KMS-11 (cell line): ENCODE data around the gene GDF2.

Experiments
- H2AFZ ChIP-seq: fragments of 200-600 bp; sonication (generic); 2 replicates; pipeline ENCODE4 v1.6.1; 2016; ENCODE audit warnings: antibody characterized with exemption, mixed run types, low read depth
- H3K27ac ChIP-seq: fragments of 200-600 bp; sonication (generic); 2 replicates; pipeline ENCODE4 v1.6.1; 2016; ENCODE audit warnings: mild to moderate bottlenecking, mixed run types
- H3K27me3 ChIP-seq: fragments of 200-600 bp; sonication (generic); 2 replicates; pipeline ENCODE4 v1.6.1; 2017; ENCODE audit warnings: mild to moderate bottlenecking, low read depth, mixed run types, moderate library complexity; ENCODE audit not compliant: insufficient read depth
- H3K36me3 ChIP-seq: fragments of 200-600 bp; sonication (generic); 2 replicates; pipeline ENCODE4 v1.6.1; 2017; ENCODE audit warnings: mild to moderate bottlenecking, mixed run types; ENCODE audit not compliant: insufficient read depth
- H3K4me1 ChIP-seq: fragments of 200-600 bp; sonication (generic); 2 replicates; pipeline ENCODE4 v1.6.1; 2016; ENCODE audit warnings: mild to moderate bottlenecking, low read depth, mixed run types; ENCODE audit not compliant: poor library complexity, severe bottlenecking
- H3K4me2 ChIP-seq: fragments of 200-600 bp; sonication (generic); 2 replicates; pipeline ENCODE4 v1.7.0; 2016; ENCODE audit warnings: mild to moderate bottlenecking, mixed run types
- H3K4me3 ChIP-seq: fragments of 200-600 bp; sonication (generic); IDR thresholded peaks from 2 replicates; pipeline ENCODE4 v1.6.1; 2017; ENCODE audit warnings: low read depth, low read length, mixed read lengths; ENCODE audit not compliant: insufficient read depth
- H3K79me2 ChIP-seq: fragments of 200-600 bp; sonication (generic); 2 replicates; pipeline ENCODE4 v1.6.1; 2016; ENCODE audit warnings: low read depth, mixed run types; ENCODE audit not compliant: insufficient read depth
- H3K9ac ChIP-seq: fragments of 200-600 bp; sonication (generic); 2 replicates; pipeline ENCODE4 v1.6.1; 2016; ENCODE audit warnings: mild to moderate bottlenecking, mixed run types
- H4K20me1 ChIP-seq: fragments of 200-600 bp; sonication (generic); 2 replicates; pipeline ENCODE4 v1.6.1; 2016; ENCODE audit warnings: mild to moderate bottlenecking, mixed run types; ENCODE audit not compliant: insufficient read depth
- TF ChIP-seq, protein P1 (sequence below): fragments of 200-600 bp; sonication (generic); conservative IDR thresholded peaks from 2 replicates; pipeline ENCODE4 v1.6.1; 2017; ENCODE audit warnings: low read depth, mild to moderate bottlenecking, antibody characterized with exemption, low read length, moderate library complexity, mixed read lengths

GDF2 gene

DNA sequence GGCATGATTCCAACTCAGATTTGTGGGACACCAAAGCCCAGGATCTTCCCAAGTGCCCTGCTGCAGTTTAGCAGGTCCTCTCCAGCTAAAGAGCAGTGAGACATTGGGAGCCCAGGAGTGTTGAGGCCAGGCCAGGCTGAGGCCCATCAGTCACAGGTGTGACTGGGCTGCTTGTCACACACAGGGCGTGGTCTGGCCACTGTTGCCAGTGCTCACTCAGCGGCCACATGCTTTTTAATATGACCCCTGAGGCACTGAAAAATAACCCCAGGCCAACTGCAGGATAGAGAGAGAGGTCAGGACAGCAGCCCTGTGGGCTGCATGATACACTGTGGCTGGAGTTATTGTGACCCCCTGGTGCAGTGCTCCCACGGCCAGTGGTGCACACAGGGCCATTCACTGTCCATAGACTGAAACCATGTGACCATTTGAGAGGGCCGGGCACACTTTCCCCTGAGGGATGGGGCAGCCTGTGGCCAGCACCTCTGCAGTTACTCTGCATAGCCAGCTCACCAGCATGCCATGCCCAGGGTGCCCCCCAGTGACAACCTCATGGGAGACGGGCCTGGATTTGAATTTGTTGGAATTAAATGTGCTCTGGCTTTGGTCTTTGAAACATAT lies 4.2 kb downstream of the GDF2 start:
- Histone ChIP-seq H2AFZ (no peak overlapping the region), H3K27me3 (no peaks in the 10 kb centered on the region), H4K20me1 (no peaks in the 10 kb centered on the region), H3K4me2 (no peak overlapping the region), H3K4me3 (no peak overlapping the region), H3K9ac (no peak overlapping the region), H3K4me1 (no peaks in the 10 kb centered on the region), H3K36me3 (no peaks in the 10 kb centered on the region), H3K79me2 (no peaks in the 10 kb centered on the region), H3K27ac (no peak overlapping the region)
- TF ChIP-seq, protein P1, sequence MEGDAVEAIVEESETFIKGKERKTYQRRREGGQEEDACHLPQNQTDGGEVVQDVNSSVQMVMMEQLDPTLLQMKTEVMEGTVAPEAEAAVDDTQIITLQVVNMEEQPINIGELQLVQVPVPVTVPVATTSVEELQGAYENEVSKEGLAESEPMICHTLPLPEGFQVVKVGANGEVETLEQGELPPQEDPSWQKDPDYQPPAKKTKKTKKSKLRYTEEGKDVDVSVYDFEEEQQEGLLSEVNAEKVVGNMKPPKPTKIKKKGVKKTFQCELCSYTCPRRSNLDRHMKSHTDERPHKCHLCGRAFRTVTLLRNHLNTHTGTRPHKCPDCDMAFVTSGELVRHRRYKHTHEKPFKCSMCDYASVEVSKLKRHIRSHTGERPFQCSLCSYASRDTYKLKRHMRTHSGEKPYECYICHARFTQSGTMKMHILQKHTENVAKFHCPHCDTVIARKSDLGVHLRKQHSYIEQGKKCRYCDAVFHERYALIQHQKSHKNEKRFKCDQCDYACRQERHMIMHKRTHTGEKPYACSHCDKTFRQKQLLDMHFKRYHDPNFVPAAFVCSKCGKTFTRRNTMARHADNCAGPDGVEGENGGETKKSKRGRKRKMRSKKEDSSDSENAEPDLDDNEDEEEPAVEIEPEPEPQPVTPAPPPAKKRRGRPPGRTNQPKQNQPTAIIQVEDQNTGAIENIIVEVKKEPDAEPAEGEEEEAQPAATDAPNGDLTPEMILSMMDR = no peak

DNA sequence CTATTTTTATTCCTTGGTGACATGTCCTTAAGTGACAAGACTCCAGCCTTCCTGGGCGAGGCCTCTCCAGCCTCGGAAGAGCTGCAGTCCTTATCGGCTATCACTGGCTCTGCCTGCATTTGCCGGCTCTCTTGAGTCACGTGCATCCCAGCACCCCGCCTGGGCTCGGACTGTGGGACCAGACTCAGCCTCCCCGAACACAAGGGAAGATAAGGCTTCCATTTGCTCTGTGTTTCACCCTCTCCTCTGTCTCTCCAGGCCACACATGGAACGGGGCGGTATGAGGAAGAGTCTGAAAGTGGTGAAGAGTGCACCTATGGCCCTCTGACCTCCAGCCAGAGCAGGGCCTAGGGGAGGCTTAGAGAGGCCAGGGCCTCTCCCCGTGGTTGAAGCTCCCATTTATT lies 4.7 kb downstream of the GDF2 start:
- H3K36me3 ChIP-seq = no peaks in the 10 kb centered on the region
- no peak overlapping the region for H3K9ac ChIP-seq
- no peak overlapping the region for H3K4me2 ChIP-seq
- H3K4me1 ChIP-seq = no peaks in the 10 kb centered on the region
- TF ChIP-seq, protein P1 = no peak
- H4K20me1 ChIP-seq = no peaks in the 10 kb centered on the region
- H3K27me3 ChIP-seq = no peaks in the 10 kb centered on the region
- no peak overlapping the region for H3K4me3 ChIP-seq
- no peak overlapping the region for H2AFZ ChIP-seq
- no peak overlapping the region for H3K27ac ChIP-seq
- no peaks in the 10 kb centered on the region for H3K79me2 ChIP-seq

DNA sequence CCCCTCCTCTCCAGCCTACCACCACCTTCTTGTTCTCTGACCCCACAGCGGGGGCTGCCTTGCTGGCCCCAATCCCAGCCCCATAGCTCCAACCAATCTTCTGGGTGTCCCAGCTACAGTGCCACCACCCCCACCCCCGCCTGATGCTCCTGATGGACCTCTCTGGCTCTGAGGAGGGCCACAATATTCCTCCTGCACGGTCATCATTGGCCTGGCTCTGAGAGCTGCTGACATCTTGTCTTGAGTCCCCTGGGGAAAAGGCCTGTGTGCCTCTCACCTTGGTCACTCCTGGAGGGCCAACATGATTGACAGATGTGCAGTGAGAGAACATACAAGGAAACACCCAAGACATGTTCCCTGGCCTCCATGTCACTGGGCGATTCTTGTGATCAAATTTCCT lies 7.6 kb downstream of the GDF2 start:
- Histone ChIP-seq H3K27ac (no peak overlapping the region), H3K4me3 (no peak overlapping the region), H4K20me1 (no peaks in the 10 kb centered on the region), H3K9ac (no peak overlapping the region), H3K79me2 (no peaks in the 10 kb centered on the region), H3K4me1 (no peaks in the 10 kb centered on the region), H2AFZ (no peak overlapping the region), H3K36me3 (no peaks in the 10 kb centered on the region), H3K4me2 (no peak overlapping the region), H3K27me3 (no peaks in the 10 kb centered on the region)
- TF ChIP-seq, protein P1 = no peak

DNA sequence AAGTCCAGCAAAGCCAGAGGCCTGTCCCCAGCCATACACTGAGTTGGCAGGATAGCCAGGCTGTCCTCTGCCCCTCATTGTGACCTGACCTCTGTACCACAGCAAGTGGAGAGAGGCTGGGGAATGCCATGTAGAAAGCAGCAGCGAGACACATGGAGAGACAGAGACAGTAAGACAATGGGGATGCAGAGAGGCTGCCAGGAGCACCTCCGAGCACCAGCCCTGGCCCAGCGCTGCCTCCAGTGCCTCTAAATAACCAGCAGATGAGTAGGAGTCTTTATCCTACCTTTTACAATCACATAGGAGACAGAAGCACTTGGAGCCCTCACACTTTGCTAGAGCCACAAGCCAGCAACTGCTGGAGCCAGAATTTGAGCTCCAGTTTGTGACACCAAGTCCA lies 8.1 kb downstream of the GDF2 start:
- H3K79me2 ChIP-seq = no peaks in the 10 kb centered on the region
- no peak overlapping the region for H3K9ac ChIP-seq
- H4K20me1 ChIP-seq = no peaks in the 10 kb centered on the region
- no peaks in the 10 kb centered on the region for H3K27me3 ChIP-seq
- H3K4me2 ChIP-seq = no peak overlapping the region
- H3K27ac ChIP-seq = no peak overlapping the region
- H2AFZ ChIP-seq = no peak overlapping the region
- H3K4me1 ChIP-seq = no peaks in the 10 kb centered on the region
- no peaks in the 10 kb centered on the region for H3K36me3 ChIP-seq
- H3K4me3 ChIP-seq = no peak overlapping the region
- TF ChIP-seq, protein P1 = no peak
